HG03095 (cell line): ENCODE data around the gene IGFBPL1.
"Not testable (repeated sequence)": the region's sequence is repeated elsewhere in the genome, so short reads cannot be mapped to it uniquely, and the experiment has no call there.

ENCODE experiments used
- ATAC-seq: cut with Tn5 transposase; IDR thresholded peaks from one replicate; pipeline ENCODE4 v1.9.1; 2021; ENCODE audit warnings: moderate library complexity; ENCODE audit not compliant: unreplicated experiment

Gene IGFBPL1

GRCh38 chr9:38401994-38402393 is 22.3 kb downstream of the IGFBPL1 start:
- no peak for ATAC-seq

GRCh38 chr9:38399191-38399590 is 25.1 kb downstream of the IGFBPL1 start:
- ATAC-seq = not testable (repeated sequence)

- ATAC-seq = no peak
Observed at GRCh38 chr9:38396371-38396671, 27.9 kb downstream of the IGFBPL1 start.

- no peak for ATAC-seq
Observed at GRCh38 chr9:38395653-38396370, 28.4 kb downstream of the IGFBPL1 start.

- ATAC-seq = no peak
Observed at GRCh38 chr9:38394416-38394815, 29.8 kb downstream of the IGFBPL1 start.

GRCh38 chr9:38393128-38393796 is 31.0 kb downstream of the IGFBPL1 start:
- ATAC-seq = no peak

- peak; percentile 99 for ATAC-seq
Observed at GRCh38 chr9:38392235-38393127, 31.8 kb downstream of the IGFBPL1 start, which contains the start of gene ALDH1B1. ALDH1B1 (plus strand) TSS chr9:38392702; CDS start chr9:38395749, 3,047 bp downstream.

GRCh38 chr9:38391278-38392118 is 32.8 kb downstream of the IGFBPL1 start:
- no peak for ATAC-seq

GRCh38 chr9:38390851-38391250 is 33.4 kb downstream of the IGFBPL1 start:
- no peak for ATAC-seq

GRCh38 chr9:38390442-38390841 is 33.8 kb downstream of the IGFBPL1 start:
- ATAC-seq = no peak

GRCh38 chr9:38389313-38389712 is 34.9 kb downstream of the IGFBPL1 start:
- ATAC-seq = no peak

GRCh38 chr9:38388283-38389223 is 35.7 kb downstream of the IGFBPL1 start:
- ATAC-seq = no peak

GRCh38 chr9:38387751-38388150 is 36.5 kb downstream of the IGFBPL1 start:
- no peak for ATAC-seq

- ATAC-seq = no peak
Observed at GRCh38 chr9:38387066-38387465, 37.2 kb downstream of the IGFBPL1 start.

GRCh38 chr9:38386319-38386895 is 37.8 kb downstream of the IGFBPL1 start:
- ATAC-seq = no peak

- no peak for ATAC-seq
Observed at GRCh38 chr9:38385896-38386295, 38.4 kb downstream of the IGFBPL1 start.

GRCh38 chr9:38384990-38385848 is 39.0 kb downstream of the IGFBPL1 start:
- no peak for ATAC-seq

GRCh38 chr9:38382141-38382540 is 42.1 kb downstream of the IGFBPL1 start:
- ATAC-seq = no peak
